Spleen (tissue), 7 donors: ENCODE results near the gene APLF.

Source experiments
- CTCF ChIP-seq, 11 experiments: fragments of 200-600 bp in 7 of 11; fragments of 450-650 bp in 4 of 11; sonication (generic) in 4 of 11; IDR thresholded peaks in 8 of 11; conservative IDR thresholded peaks in 3 of 11; 1 replicate in 7 of 11; 2 replicates in 4 of 11; pipeline versions ENCODE4 v1.4.0 to v1.8.0; 2016 to 2021; ENCODE audit warnings: antibody characterized with exemption in 11 of 11, inconsistent platforms in 4 of 11, mild to moderate bottlenecking in 1 of 11
- POLR2A ChIP-seq, 3 donors: fragments of 450-650 bp; IDR thresholded peaks; one replicate each; pipeline ENCODE4 v1.5.1; 2017; ENCODE audit warnings: antibody characterized with exemption in 3 of 3, mild to moderate bottlenecking in 1 of 3
- donor health status: DM: no; HTN: no; CAD: no; lungs with moderate emphysema.
- donor health status: DM: no; HTN: no; CAD: no.
- donor health status: DM: no; HTN: no; CAD: no.

- TF ChIP-seq CTCF (IDR thresholded peaks at IDR 0.05 in 8 of 11, conservative IDR thresholded peaks at IDR 0.05 in 3 of 11) (no peak), POLR2A (IDR thresholded peaks at IDR 0.05) (no peak)
These were observed 11.2 kb upstream of the APLF start for GRCh38 chr2:68456198-68456597.
